ENCODE data around the gene EFNA3. TPM values are rescaled to one million over a fixed set of nuclear protein-coding genes. Genes with fewer than 3 reads are reported as not detected.
A peak's percentile ranks its signal among the peaks of the same experiment; 100 is the strongest.

Gene EFNA3
- total and polyA plus RNA-seq, 2 of the 4 experiments (the other 2 are of a cell fraction): 0.72 to 1.6 TPM

DNA sequence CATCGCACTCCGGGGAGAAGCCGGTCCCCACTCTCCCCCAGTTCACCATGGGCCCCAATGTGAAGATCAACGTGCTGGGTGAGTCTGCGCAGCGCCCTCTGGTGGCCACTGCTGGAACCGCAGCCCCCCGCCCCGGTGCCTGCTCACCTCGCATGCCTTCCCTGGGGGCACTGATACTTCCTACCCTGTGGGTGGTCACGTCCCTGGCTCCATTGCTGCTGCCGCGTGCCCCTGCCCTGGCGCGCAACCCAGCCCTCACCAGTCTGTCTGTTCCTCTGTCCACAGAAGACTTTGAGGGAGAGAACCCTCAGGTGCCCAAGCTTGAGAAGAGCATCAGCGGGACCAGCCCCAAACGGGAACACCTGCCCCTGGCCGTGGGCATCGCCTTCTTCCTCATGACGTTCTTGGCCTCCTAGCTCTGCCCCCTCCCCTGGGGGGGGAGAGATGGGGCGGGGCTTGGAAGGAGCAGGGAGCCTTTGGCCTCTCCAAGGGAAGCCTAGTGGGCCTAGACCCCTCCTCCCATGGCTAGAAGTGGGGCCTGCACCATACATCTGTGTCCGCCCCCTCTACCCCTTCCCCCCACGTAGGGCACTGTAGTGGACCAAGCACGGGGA, 7.6 kb downstream of the EFNA3 start:
- no peak overlapping the region for H3K23ac ChIP-seq (ENCODE audit: low read depth, low read length)
- no peak overlapping the region for H3K4ac ChIP-seq (ENCODE audit: low read depth, low read length)
- intact Hi-C loops (cut with micrococcal nuclease) (loop anchor here (10.0 kb wide), 1 partner anchor 611 kb away; no protein-coding TSS in a partner anchor), in situ Hi-C loops (cut with MboI; ENCODE audit: low sequenced_read_pairs) (no loop called here), dilution Hi-C loops (cut with HindIII; ENCODE audit: low sequenced_read_pairs, unreplicated experiment) (no loop called here)
- H3K56ac ChIP-seq (ENCODE audit: extremely low read depth, insufficient read depth, low read length): no peak overlapping the region
- H2BK20ac ChIP-seq (ENCODE audit: low read depth, low read length): no peak overlapping the region
- 20% methylated on average over 6 of the region's 24 CpGs; no CpG with 5 or more reads in 1 of the 2 experiments for WGBS, 2 experiments (ENCODE audit: extremely low coverage in 2 of 2, insufficient read length in 1 of 2)
- no peak overlapping the region for H2BK15ac ChIP-seq (ENCODE audit: low read depth, low read length)
- no peaks in the 10 kb centered on the region; a peak in 1 of 4 replicates for H3K79me1 ChIP-seq (ENCODE audit: low read depth in 1 of 2, low read length in 2 of 2)
- ChIA-PET POLR2A (ENCODE audit: unreplicated experiment) (no interaction called here), CTCF (interaction anchor here (0.6 to 1.1 kb wide), 2 partner anchors 16 to 466 kb away, joined by 3 to 4 read pairs; no protein-coding TSS in a partner anchor)
- H2AK9ac ChIP-seq (replicated peaks; ENCODE audit: low read depth, low read length, poor library complexity): no peak overlapping the region
- no peaks in the 10 kb centered on the region for H3K9me3 ChIP-seq (ENCODE audit: control insufficient read depth, insufficient read depth, low read length)
- peaks cover 30% of the 10 kb centered on the region for H3K27me3 ChIP-seq (ENCODE audit: control insufficient read depth, insufficient read depth, low read length)
- H3K36me3 ChIP-seq (ENCODE audit: control insufficient read depth, insufficient read depth, low read length): no peaks in the 10 kb centered on the region
- no peak overlapping the region for H4K91ac ChIP-seq (ENCODE audit: insufficient read depth, low read depth, low read length)
- peak overlapping the region; percentile 81 for H2AK5ac ChIP-seq (ENCODE audit: low read depth, low read length)
- H4K8ac ChIP-seq (ENCODE audit: low read depth in 2 of 2, low read length in 2 of 2): no peak overlapping the region
- ATAC-seq (ENCODE audit: low read depth): no peak
- H3K27ac ChIP-seq (ENCODE audit: insufficient read depth, low read length): no peak overlapping the region
- no peak overlapping the region for H2BK5ac ChIP-seq (ENCODE audit: low read depth, low read length, poor library complexity, severe bottlenecking)
- H3K9ac ChIP-seq (ENCODE audit: low read depth, low read length): no peak overlapping the region
- H2AFZ ChIP-seq (replicated peaks; ENCODE audit: low read length, poor library complexity): peak overlapping the region; percentile 99
- peak; percentile 62; the same call in 1 of the 2 replicates for TF ChIP-seq MAZ (IDR thresholded peaks at IDR 0.05; ENCODE audit: borderline replicate concordance, low read depth, low read length)
- no peak for TF ChIP-seq MXI1 (IDR thresholded peaks at IDR 0.05; ENCODE audit: borderline replicate concordance, low read depth, low read length)
- no peak for TF ChIP-seq RFX5 (IDR thresholded peaks at IDR 0.05; ENCODE audit: low read depth, low read length)
- TF ChIP-seq CHD1 (IDR thresholded peaks at IDR 0.05; ENCODE audit: low read depth, low read length): no peak
- TF ChIP-seq SMC3 (IDR thresholded peaks at IDR 0.05; ENCODE audit: low read depth, low read length): peak; percentile 40; the same call in 1 of the 2 replicates
- no peak for TF ChIP-seq BHLHE40 (IDR thresholded peaks at IDR 0.05; ENCODE audit: low read depth, low read length)
- no peak for TF ChIP-seq CEBPB (IDR thresholded peaks at IDR 0.05; ENCODE audit: low read depth, low read length)
- no peak; the same call in 1 of the 2 replicates for TF ChIP-seq RAD21 (IDR thresholded peaks at IDR 0.05; ENCODE audit: low read length)
- TF ChIP-seq RCOR1 (IDR thresholded peaks at IDR 0.05; ENCODE audit: insufficient replicate concordance, low read length): no peak
- TF ChIP-seq, protein P1, sequence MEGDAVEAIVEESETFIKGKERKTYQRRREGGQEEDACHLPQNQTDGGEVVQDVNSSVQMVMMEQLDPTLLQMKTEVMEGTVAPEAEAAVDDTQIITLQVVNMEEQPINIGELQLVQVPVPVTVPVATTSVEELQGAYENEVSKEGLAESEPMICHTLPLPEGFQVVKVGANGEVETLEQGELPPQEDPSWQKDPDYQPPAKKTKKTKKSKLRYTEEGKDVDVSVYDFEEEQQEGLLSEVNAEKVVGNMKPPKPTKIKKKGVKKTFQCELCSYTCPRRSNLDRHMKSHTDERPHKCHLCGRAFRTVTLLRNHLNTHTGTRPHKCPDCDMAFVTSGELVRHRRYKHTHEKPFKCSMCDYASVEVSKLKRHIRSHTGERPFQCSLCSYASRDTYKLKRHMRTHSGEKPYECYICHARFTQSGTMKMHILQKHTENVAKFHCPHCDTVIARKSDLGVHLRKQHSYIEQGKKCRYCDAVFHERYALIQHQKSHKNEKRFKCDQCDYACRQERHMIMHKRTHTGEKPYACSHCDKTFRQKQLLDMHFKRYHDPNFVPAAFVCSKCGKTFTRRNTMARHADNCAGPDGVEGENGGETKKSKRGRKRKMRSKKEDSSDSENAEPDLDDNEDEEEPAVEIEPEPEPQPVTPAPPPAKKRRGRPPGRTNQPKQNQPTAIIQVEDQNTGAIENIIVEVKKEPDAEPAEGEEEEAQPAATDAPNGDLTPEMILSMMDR (conservative IDR thresholded peaks at IDR 0.05; ENCODE audit: low read depth, low read length): peak; percentile 75
- TF ChIP-seq, protein P2, sequence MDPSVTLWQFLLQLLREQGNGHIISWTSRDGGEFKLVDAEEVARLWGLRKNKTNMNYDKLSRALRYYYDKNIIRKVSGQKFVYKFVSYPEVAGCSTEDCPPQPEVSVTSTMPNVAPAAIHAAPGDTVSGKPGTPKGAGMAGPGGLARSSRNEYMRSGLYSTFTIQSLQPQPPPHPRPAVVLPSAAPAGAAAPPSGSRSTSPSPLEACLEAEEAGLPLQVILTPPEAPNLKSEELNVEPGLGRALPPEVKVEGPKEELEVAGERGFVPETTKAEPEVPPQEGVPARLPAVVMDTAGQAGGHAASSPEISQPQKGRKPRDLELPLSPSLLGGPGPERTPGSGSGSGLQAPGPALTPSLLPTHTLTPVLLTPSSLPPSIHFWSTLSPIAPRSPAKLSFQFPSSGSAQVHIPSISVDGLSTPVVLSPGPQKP (IDR thresholded peaks at IDR 0.05; ENCODE audit: borderline replicate concordance, low read depth, low read length): no peak
- no peak for TF ChIP-seq NFE2L2 (IDR thresholded peaks at IDR 0.05; ENCODE audit: low read depth, low read length)
- TF ChIP-seq, protein P3, sequence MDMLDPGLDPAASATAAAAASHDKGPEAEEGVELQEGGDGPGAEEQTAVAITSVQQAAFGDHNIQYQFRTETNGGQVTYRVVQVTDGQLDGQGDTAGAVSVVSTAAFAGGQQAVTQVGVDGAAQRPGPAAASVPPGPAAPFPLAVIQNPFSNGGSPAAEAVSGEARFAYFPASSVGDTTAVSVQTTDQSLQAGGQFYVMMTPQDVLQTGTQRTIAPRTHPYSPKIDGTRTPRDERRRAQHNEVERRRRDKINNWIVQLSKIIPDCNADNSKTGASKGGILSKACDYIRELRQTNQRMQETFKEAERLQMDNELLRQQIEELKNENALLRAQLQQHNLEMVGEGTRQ (IDR thresholded peaks at IDR 0.05; ENCODE audit: low read depth, low read length): no peak
- TF ChIP-seq FOS (IDR thresholded peaks at IDR 0.05; ENCODE audit: low read depth, low read length): no peak
- TF ChIP-seq MAFK (IDR thresholded peaks at IDR 0.05; ENCODE audit: low read depth, low read length): no peak
- DNase-seq: no peak
- H3K9me1 ChIP-seq (ENCODE audit: insufficient read depth, low read length): peaks cover 5% of the 10 kb centered on the region
- no peak overlapping the region for H4K5ac ChIP-seq (ENCODE audit: low read depth, low read length)
- BruUV-seq (replicated peaks): no TSS peak
- no peaks in the 10 kb centered on the region; the same call in 1 of the 2 replicates for H4K20me1 ChIP-seq (ENCODE audit: insufficient read depth, low read length)
- H3K4me3 ChIP-seq (ENCODE audit: insufficient read depth, low read depth, low read length): no peak overlapping the region
- no peak overlapping the region for H3K18ac ChIP-seq (ENCODE audit: low read depth, low read length)
- H2BK120ac ChIP-seq (ENCODE audit: low read depth, low read length): no peak overlapping the region
- 0 out of 2 replicates have a peak overlapping the region, but pooled peaks have one; percentile 41 for H3K4me2 ChIP-seq (ENCODE audit: low read depth, low read length)
- no peak overlapping the region for H3K14ac ChIP-seq (replicated peaks; ENCODE audit: low read depth, low read length)
- H3K4me1 ChIP-seq (ENCODE audit: control insufficient read depth, insufficient read depth, low read length): peaks cover 5% of the 10 kb centered on the region; the same call in 1 of the 2 replicates
